Caco-2 (cell line): ENCODE data around the gene ZFPL1. TPM values are rescaled to one million over a fixed set of nuclear protein-coding genes. Genes with fewer than 3 reads are reported as not detected.

Experiments used
- BruUV-seq: library from RNA; stranded (reverse); fragments of 400-500 nt; replicated peaks from 2 replicates; lab custom pipeline; 2021; lab: Mats Ljungman, UMichigan
- CTCF ChIA-PET: fragments of 300-600 bp; sonication (Branson Sonifier 250); formaldehyde crosslinking; loops from one replicate; lab custom pipeline; 2022; ENCODE audit warnings: antibody characterized with exemption; lab: Charles Lee
- POLR2A ChIA-PET: fragments of 300-600 bp; sonication (Branson Sonifier 250); formaldehyde crosslinking; loops from one replicate; lab custom pipeline; 2022; ENCODE audit warnings: antibody characterized with exemption; lab: Charles Lee
- DNase-seq, 2 experiments: peaks; one replicate each; pipeline versions ENCODE4 v3.0.0 to v3.0.0-alpha.2; 2020 to 2022
- H3K27me3 ChIP-seq: replicated peaks from 2 replicates; pipeline ENCODE4 v1.6.0; 2011; ENCODE audit warnings: low read length; ENCODE audit not compliant: control insufficient read depth, insufficient read depth
- H3K36me3 ChIP-seq: 2 replicates; pipeline ENCODE4 v1.5.1; 2011; ENCODE audit warnings: low read length; ENCODE audit not compliant: control insufficient read depth, insufficient read depth
- H3K4me1 ChIP-seq: fragments of 250-450 bp; sonication (Bioruptor Pico); 2 replicates; pipeline ENCODE4 v1.5.1; 2020; ENCODE audit warnings: mild to moderate bottlenecking
- H3K4me3 ChIP-seq: 2 replicates; pipeline ENCODE4 v1.5.1; 2011; ENCODE audit warnings: low read depth, mild to moderate bottlenecking, control low read depth, low read length
- H3K9me3 ChIP-seq: fragments of 250-450 bp; sonication (Bioruptor Pico); 2 replicates; pipeline ENCODE4 v1.5.1; 2020; ENCODE audit warnings: mild to moderate bottlenecking, moderate library complexity
- H3K27ac Mint-ChIP-seq: one replicate; pipeline ENCODE4 v1.8.0; 2022; ENCODE audit warnings: mixed read lengths; ENCODE audit not compliant: unreplicated experiment
- H3K27me3 Mint-ChIP-seq: one replicate; pipeline ENCODE4 v1.8.0; 2022; ENCODE audit warnings: mixed read lengths; ENCODE audit not compliant: insufficient read depth, unreplicated experiment
- H3K36me3 Mint-ChIP-seq: one replicate; pipeline ENCODE4 v1.8.0; 2022; ENCODE audit warnings: mild to moderate bottlenecking, mixed read lengths; ENCODE audit not compliant: insufficient read depth, unreplicated experiment
- H3K4me1 Mint-ChIP-seq: one replicate; pipeline ENCODE4 v1.8.0; 2022; ENCODE audit warnings: low read depth, mixed read lengths; ENCODE audit not compliant: unreplicated experiment
- H3K4me3 Mint-ChIP-seq: one replicate; pipeline ENCODE4 v1.8.0; 2022; ENCODE audit warnings: mild to moderate bottlenecking, moderate library complexity, mixed read lengths; ENCODE audit not compliant: unreplicated experiment
- H3K9me3 Mint-ChIP-seq: one replicate; pipeline ENCODE4 v1.8.0; 2022; ENCODE audit warnings: mixed read lengths; ENCODE audit not compliant: unreplicated experiment
- CTCF ChIP-seq, 2 experiments: fragments of 200-600 bp in 1 of 2; IDR thresholded peaks; 1 replicate in 1 of 2; 2 replicates in 1 of 2; pipeline versions ENCODE4 v1.5.1 to v1.8.0; 2011 to 2022; ENCODE audit warnings: antibody characterized with exemption in 1 of 2, control low read depth in 1 of 2, inconsistent platforms in 1 of 2, low read depth in 1 of 2, low read length in 1 of 2, mild to moderate bottlenecking in 1 of 2, moderate library complexity in 1 of 2; ENCODE audit not compliant: insufficient read depth in 1 of 2, severe bottlenecking in 1 of 2, unreplicated experiment in 1 of 2
- intact Hi-C: fragments of 100-400 bp; cut with micrococcal nuclease; formaldehyde crosslinking; loops from one replicate; pipeline ENCODE4 v1.10.0; 2022; ENCODE audit not compliant: unreplicated experiment
- total RNA-seq: library from RNA; stranded (reverse); gene quantifications from 2 replicates; pipeline ENCODE4 v1.2.3, GENCODE V29; 2022

The ZFPL1 gene
- total RNA-seq, 1 experiment from 2014 or later = 46.0 TPM

GRCh38 chr11:65133724-65134123, 49.7 kb downstream of the ZFPL1 start:
- 0 out of 2 replicates have a peak, but pooled peaks cover 5% of the 10 kb centered on the region for H3K4me1 ChIP-seq
- H3K4me3 ChIP-seq = peak overlapping the region; percentile 99
- Mint-ChIP-seq H3K27me3 (no peaks in the 10 kb centered on the region), H3K9me3 (no peaks in the 10 kb centered on the region), H3K4me1 (peaks cover 8% of the 10 kb centered on the region), H3K27ac (peak overlapping the region; percentile 100), H3K36me3 (peaks cover 49% of the 10 kb centered on the region), H3K4me3 (peak overlapping the region; percentile 93)
- H3K36me3 ChIP-seq = peaks cover 7% of the 10 kb centered on the region
- ChIA-PET CTCF (interaction anchor here (0.6 to 2.5 kb wide), 2 partner anchors 12 to 394 kb away, joined by 5 to 11 read pairs; partner anchors contain the start of genes FAU and MRPL49), POLR2A (interaction anchor here (2.7 kb wide), 1 partner anchor 12 kb away, joined by 48 read pairs; the partner anchor contains the start of genes FAU and MRPL49)
- H3K27me3 ChIP-seq = no peaks in the 10 kb centered on the region
- no peak for DNase-seq
- BruUV-seq = TSS peak; percentile 42
- intact Hi-C loops = no loop called here
- H3K9me3 ChIP-seq = no peaks in the 10 kb centered on the region
- TF ChIP-seq CTCF (IDR thresholded peaks at IDR 0.05; ENCODE audit: insufficient read depth in 1 of 2, low read depth in 1 of 2, low read length in 1 of 2, severe bottlenecking in 1 of 2, unreplicated experiment in 1 of 2) = no peak

- TF ChIP-seq CTCF (IDR thresholded peaks at IDR 0.05; ENCODE audit: insufficient read depth in 1 of 2, low read depth in 1 of 2, low read length in 1 of 2, severe bottlenecking in 1 of 2, unreplicated experiment in 1 of 2) = no peak
- H3K9me3 Mint-ChIP-seq = no peaks in the 10 kb centered on the region
- CTCF ChIA-PET = interaction anchor here (0.8 to 2.5 kb wide), 11 partner anchors 12 to 212 kb away, joined by 3 to 22 read pairs (median 5); partner anchors contain the start of genes ARL2, CAPN1, FAU and MRPL49
- DNase-seq = peak; percentile 91 to 92
- H3K36me3 Mint-ChIP-seq = peaks cover 48% of the 10 kb centered on the region
- H3K4me3 ChIP-seq = peak within 1 kb of the TSS; percentile 99
- peaks cover 8% of the 10 kb centered on the region for H3K4me1 Mint-ChIP-seq
- peak within 1 kb of the TSS; percentile 100 for H3K27ac Mint-ChIP-seq
- intact Hi-C loops = no loop called here
- H3K4me1 ChIP-seq = 0 out of 2 replicates have a peak, but pooled peaks cover 5% of the 10 kb centered on the region
- H3K4me3 Mint-ChIP-seq = peak within 1 kb of the TSS; percentile 93
- POLR2A ChIA-PET = interaction anchor here (0.5 to 2.7 kb wide), 15 partner anchors 12 to 949 kb away, joined by 3 to 48 read pairs (median 4); partner anchors contain the start of genes CAPN1, FAU, MRPL49 and POLA2
- H3K27me3 Mint-ChIP-seq = no peaks in the 10 kb centered on the region
- H3K36me3 ChIP-seq = peaks cover 7% of the 10 kb centered on the region
- H3K9me3 ChIP-seq = no peaks in the 10 kb centered on the region
- H3K27me3 ChIP-seq = no peaks in the 10 kb centered on the region
- BruUV-seq = no TSS peak
Measured at GRCh38 chr11:65134240-65134951, 50.4 kb downstream of the ZFPL1 start, which contains the start of gene SYVN1. TSS of gene SYVN1 (minus strand) at chr11:65134519. CDS start at chr11:65133601, 918 bp downstream.

- CTCF ChIA-PET = interaction anchor here (0.8 to 2.5 kb wide), 12 partner anchors 12 to 213 kb away, joined by 3 to 22 read pairs (median 5); partner anchors contain the start of genes ARL2, CAPN1, FAU and MRPL49
- Mint-ChIP-seq H3K36me3 (peaks cover 42% of the 10 kb centered on the region), H3K27me3 (no peaks in the 10 kb centered on the region), H3K4me3 (peak overlapping the region; percentile 93), H3K4me1 (peaks cover 8% of the 10 kb centered on the region), H3K27ac (peak overlapping the region; percentile 100), H3K9me3 (no peaks in the 10 kb centered on the region)
- H3K4me1 ChIP-seq = 0 out of 2 replicates have a peak, but pooled peaks cover 5% of the 10 kb centered on the region
- BruUV-seq = TSS peak; percentile 75
- no peak for TF ChIP-seq CTCF (IDR thresholded peaks at IDR 0.05; ENCODE audit: insufficient read depth in 1 of 2, low read depth in 1 of 2, low read length in 1 of 2, severe bottlenecking in 1 of 2, unreplicated experiment in 1 of 2)
- H3K4me3 ChIP-seq = peak overlapping the region; percentile 99
- H3K36me3 ChIP-seq = peaks cover 7% of the 10 kb centered on the region
- no peaks in the 10 kb centered on the region for H3K9me3 ChIP-seq
- peak; percentile 94 to 96 for DNase-seq
- intact Hi-C loops = loop anchor here (1.0 kb wide), 1 partner anchor 46 kb away; the partner anchor contains the start of gene CAPN1
- POLR2A ChIA-PET = interaction anchor here (0.5 to 2.7 kb wide), 20 partner anchors 10 to 949 kb away, joined by 3 to 48 read pairs (median 4); partner anchors contain the start of genes CAPN1, FAU, MRPL49 and POLA2
- no peaks in the 10 kb centered on the region for H3K27me3 ChIP-seq
Measured at GRCh38 chr11:65134952-65135632, 51.1 kb downstream of the ZFPL1 start.
